ENCODE results near the gene SYNJ2.

The SYNJ2 gene

GRCh38 chr6:158043008-158043407 lies 61.3 kb downstream of the SYNJ2 start:
- no peaks in the 10 kb centered on the region for H3K36me3 ChIP-seq (ENCODE audit: insufficient read depth, low read length)
- H3K9me2 ChIP-seq (ENCODE audit: low read depth, low read length), result no peaks in the 10 kb centered on the region
- H3K4me1 ChIP-seq (ENCODE audit: insufficient read depth, low read length, severe bottlenecking), result no peaks in the 10 kb centered on the region
- H3K4me2 ChIP-seq (ENCODE audit: low read length), result no peak overlapping the region
- no peaks in the 10 kb centered on the region for H3K9me3 ChIP-seq (ENCODE audit: low read length)
- H4K20me1 ChIP-seq (ENCODE audit: insufficient read depth, low read length), result no peaks in the 10 kb centered on the region
- no peaks in the 10 kb centered on the region for H3K79me2 ChIP-seq (ENCODE audit: insufficient read depth, low read length)
- no peak overlapping the region for H3K9ac ChIP-seq (ENCODE audit: low read length)
- H2AFZ ChIP-seq (ENCODE audit: low read length), result no peak overlapping the region
- no peaks in the 10 kb centered on the region for H3F3A ChIP-seq (ENCODE audit: insufficient read depth, low read length)
- TF ChIP-seq EZH2 (IDR thresholded peaks at IDR 0.05; ENCODE audit: borderline replicate concordance, low read length) (no peak), CTCF (IDR thresholded peaks at IDR 0.05; ENCODE audit: low read length) (no peak)
- H3K4me3 ChIP-seq (ENCODE audit: low read depth, low read length, poor library complexity, severe bottlenecking), result no peak overlapping the region
- no peak overlapping the region for H3K27ac ChIP-seq (ENCODE audit: low read depth, low read length, poor library complexity, severe bottlenecking)
- no peaks in the 10 kb centered on the region; the same call in 1 of the 2 replicates for H3K27me3 ChIP-seq (ENCODE audit: insufficient read depth, low read length)

DNA sequence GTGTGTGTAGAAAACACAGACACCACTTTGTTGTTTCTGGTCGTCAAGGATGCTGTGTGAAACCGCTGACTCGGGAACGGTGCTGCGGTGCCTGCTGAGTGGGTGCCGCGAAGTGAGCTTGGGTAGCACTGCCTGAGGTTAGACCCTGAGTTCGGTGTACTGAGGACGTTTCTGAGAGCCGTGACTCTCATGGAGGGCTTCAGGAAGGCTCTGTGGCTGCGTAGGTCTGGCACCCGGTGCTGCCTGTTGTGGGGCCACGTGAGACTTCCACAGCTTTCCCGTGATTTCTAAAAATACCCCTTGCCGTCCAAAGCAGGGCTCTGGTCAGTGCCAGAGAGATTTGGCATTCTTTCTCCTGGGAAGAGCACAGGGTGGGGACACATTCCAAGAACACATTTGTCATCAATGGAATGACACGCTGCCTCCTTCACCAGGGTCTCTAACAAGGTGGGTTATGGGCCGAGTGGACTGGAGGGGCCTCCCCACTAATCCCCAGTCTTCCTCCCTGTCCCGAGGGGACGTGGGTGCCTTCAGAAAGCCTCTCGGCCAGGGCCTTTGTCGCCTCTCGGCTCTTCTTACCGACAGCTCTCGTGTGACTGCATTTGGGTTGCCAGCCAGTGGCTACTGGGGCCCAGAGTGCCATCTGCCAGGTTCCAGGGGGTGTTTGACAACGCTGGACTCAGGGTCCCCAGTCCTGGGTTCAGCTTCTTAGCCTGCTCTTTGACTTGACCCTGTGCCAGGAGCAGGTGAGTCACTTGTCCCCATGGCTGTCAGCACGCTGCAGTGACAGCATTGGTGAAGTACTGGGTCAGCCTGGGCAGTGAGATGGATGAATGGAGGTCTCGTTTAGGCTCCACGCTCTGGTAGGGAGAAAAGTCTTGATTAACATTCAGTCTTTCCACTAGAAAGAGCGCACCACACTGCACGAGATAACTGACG lies 62.2 kb downstream of the SYNJ2 start:
- no peak overlapping the region for H3K4me2 ChIP-seq (ENCODE audit: low read length)
- H3K4me3 ChIP-seq (ENCODE audit: low read depth, low read length, poor library complexity, severe bottlenecking), result no peak overlapping the region
- H3K79me2 ChIP-seq (ENCODE audit: insufficient read depth, low read length), result no peaks in the 10 kb centered on the region
- H3F3A ChIP-seq (ENCODE audit: insufficient read depth, low read length), result no peaks in the 10 kb centered on the region
- no peaks in the 10 kb centered on the region for H3K9me2 ChIP-seq (ENCODE audit: low read depth, low read length)
- H3K27ac ChIP-seq (ENCODE audit: low read depth, low read length, poor library complexity, severe bottlenecking), result no peak overlapping the region
- no peaks in the 10 kb centered on the region for H3K4me1 ChIP-seq (ENCODE audit: insufficient read depth, low read length, severe bottlenecking)
- no peaks in the 10 kb centered on the region for H4K20me1 ChIP-seq (ENCODE audit: insufficient read depth, low read length)
- H2AFZ ChIP-seq (ENCODE audit: low read length), result no peak overlapping the region
- TF ChIP-seq EZH2 (IDR thresholded peaks at IDR 0.05; ENCODE audit: borderline replicate concordance, low read length) (no peak), CTCF (IDR thresholded peaks at IDR 0.05; ENCODE audit: low read length) (no peak)
- H3K36me3 ChIP-seq (ENCODE audit: insufficient read depth, low read length), result no peaks in the 10 kb centered on the region
- no peaks in the 10 kb centered on the region; the same call in 1 of the 2 replicates for H3K27me3 ChIP-seq (ENCODE audit: insufficient read depth, low read length)
- H3K9me3 ChIP-seq (ENCODE audit: low read length), result no peaks in the 10 kb centered on the region
- H3K9ac ChIP-seq (ENCODE audit: low read length), result no peak overlapping the region

- Histone ChIP-seq H3F3A (ENCODE audit: insufficient read depth, low read length) (no peaks in the 10 kb centered on the region), H3K4me3 (ENCODE audit: low read depth, low read length, poor library complexity, severe bottlenecking) (no peak overlapping the region), H3K4me2 (ENCODE audit: low read length) (no peak overlapping the region), H3K36me3 (ENCODE audit: insufficient read depth, low read length) (no peaks in the 10 kb centered on the region), H2AFZ (ENCODE audit: low read length) (no peak overlapping the region), H3K27me3 (ENCODE audit: insufficient read depth, low read length) (no peaks in the 10 kb centered on the region; the same call in 1 of the 2 replicates), H3K9me2 (ENCODE audit: low read depth, low read length) (no peaks in the 10 kb centered on the region), H4K20me1 (ENCODE audit: insufficient read depth, low read length) (no peaks in the 10 kb centered on the region), H3K9ac (ENCODE audit: low read length) (no peak overlapping the region), H3K79me2 (ENCODE audit: insufficient read depth, low read length) (no peaks in the 10 kb centered on the region), H3K9me3 (ENCODE audit: low read length) (no peaks in the 10 kb centered on the region), H3K27ac (ENCODE audit: low read depth, low read length, poor library complexity, severe bottlenecking) (no peak overlapping the region), H3K4me1 (ENCODE audit: insufficient read depth, low read length, severe bottlenecking) (no peaks in the 10 kb centered on the region)
- TF ChIP-seq CTCF (IDR thresholded peaks at IDR 0.05; ENCODE audit: low read length) (no peak), EZH2 (IDR thresholded peaks at IDR 0.05; ENCODE audit: borderline replicate concordance, low read length) (no peak)
Measured at GRCh38 chr6:158044525-158044888, 62.8 kb downstream of the SYNJ2 start.
